ENCODE data around the gene FBXL7. TPM values are rescaled to one million over a fixed set of nuclear protein-coding genes. Genes with fewer than 3 reads are reported as not detected.

The FBXL7 gene
- total and polyA plus RNA-seq, 2 donors (not counting 1 experiment from before 2014, with no cell fraction given): 6.4 to 12.9 TPM

DNA sequence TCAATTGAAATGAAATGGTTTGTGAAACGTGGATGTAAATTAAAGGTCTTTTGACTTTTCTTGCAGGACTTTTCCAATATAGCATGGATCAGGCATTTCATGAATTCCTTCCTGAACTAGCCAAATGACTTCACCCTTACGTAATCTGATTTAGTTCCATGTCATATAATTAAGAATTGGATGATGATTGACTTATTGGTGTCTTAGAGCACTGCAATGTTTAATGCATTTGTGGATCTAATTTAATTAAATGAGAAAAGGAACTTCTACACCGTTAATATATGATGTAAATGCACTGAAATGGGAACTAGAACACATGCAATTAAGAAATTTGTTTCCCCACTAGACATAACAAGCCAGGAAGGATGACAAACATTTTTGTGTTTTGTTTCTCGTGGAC, 228.8 kb downstream of the FBXL7 start:
- Histone ChIP-seq H3K27me3 (ENCODE audit: control insufficient read depth, insufficient read depth, low read length) (no peaks in the 10 kb centered on the region), H3K9me3 (ENCODE audit: control insufficient read depth, insufficient read depth, low read depth, low read length) (no peaks in the 10 kb centered on the region), H4K20me1 (ENCODE audit: control insufficient read depth, extremely low read depth, insufficient read depth, low read length) (no peaks in the 10 kb centered on the region), H3K9ac (ENCODE audit: insufficient read depth, low read length) (no peak overlapping the region), H3K4me2 (ENCODE audit: extremely low read depth, insufficient read depth, low read length) (no peak overlapping the region), H3K79me2 (ENCODE audit: control insufficient read depth, insufficient read depth, low read length) (no peaks in the 10 kb centered on the region), H3K4me3 (replicated peaks in 1 of 4; ENCODE audit: control extremely low read depth in 1 of 4, insufficient read depth in 1 of 4, low read depth in 3 of 4, low read length in 4 of 4) (no peak overlapping the region), H3K36me3 (ENCODE audit: control insufficient read depth, insufficient read depth, low read length) (no peaks in the 10 kb centered on the region), H3K27ac (ENCODE audit: insufficient read depth, low read length) (no peak overlapping the region), H3K4me1 (ENCODE audit: control insufficient read depth, extremely low read depth, insufficient read depth, low read length) (no peaks in the 10 kb centered on the region), H2AFZ (ENCODE audit: low read length) (no peak overlapping the region)
- TF ChIP-seq CTCF (conservative IDR thresholded peaks at IDR 0.05 in 1 of 2, IDR thresholded peaks at IDR 0.05 in 1 of 2; ENCODE audit: low read depth in 1 of 2, low read length in 2 of 2): no peak
- TF ChIP-seq EZH2 (IDR thresholded peaks at IDR 0.05; ENCODE audit: low read length, missing control alignments): no peak
- no peak for DNase-seq (ENCODE audit: low read depth in 2 of 2)

- Histone ChIP-seq H4K20me1 (ENCODE audit: control insufficient read depth, extremely low read depth, insufficient read depth, low read length) (no peaks in the 10 kb centered on the region), H3K27ac (ENCODE audit: insufficient read depth, low read length) (no peak overlapping the region), H3K9me3 (ENCODE audit: control insufficient read depth, insufficient read depth, low read depth, low read length) (no peaks in the 10 kb centered on the region), H3K4me2 (ENCODE audit: extremely low read depth, insufficient read depth, low read length) (no peak overlapping the region), H3K4me1 (ENCODE audit: control insufficient read depth, extremely low read depth, insufficient read depth, low read length) (no peaks in the 10 kb centered on the region), H3K36me3 (ENCODE audit: control insufficient read depth, insufficient read depth, low read length) (no peaks in the 10 kb centered on the region), H3K79me2 (ENCODE audit: control insufficient read depth, insufficient read depth, low read length) (no peaks in the 10 kb centered on the region), H3K27me3 (ENCODE audit: control insufficient read depth, insufficient read depth, low read length) (no peaks in the 10 kb centered on the region), H3K9ac (ENCODE audit: insufficient read depth, low read length) (no peak overlapping the region), H2AFZ (ENCODE audit: low read length) (no peak overlapping the region), H3K4me3 (replicated peaks in 1 of 4; ENCODE audit: control extremely low read depth in 1 of 4, insufficient read depth in 1 of 4, low read depth in 3 of 4, low read length in 4 of 4) (no peak overlapping the region)
- DNase-seq (ENCODE audit: low read depth in 2 of 2): no peak
- no peak for TF ChIP-seq CTCF (conservative IDR thresholded peaks at IDR 0.05 in 1 of 2, IDR thresholded peaks at IDR 0.05 in 1 of 2; ENCODE audit: low read depth in 1 of 2, low read length in 2 of 2)
- TF ChIP-seq EZH2 (IDR thresholded peaks at IDR 0.05; ENCODE audit: low read length, missing control alignments): no peak
Observed at GRCh38 chr5:15731699-15732098, 231.7 kb downstream of the FBXL7 start.

- H3K9ac ChIP-seq (ENCODE audit: insufficient read depth, low read length): no peak overlapping the region
- no peak overlapping the region for H3K4me3 ChIP-seq (replicated peaks in 1 of 4; ENCODE audit: control extremely low read depth in 1 of 4, insufficient read depth in 1 of 4, low read depth in 3 of 4, low read length in 4 of 4)
- DNase-seq (ENCODE audit: low read depth in 2 of 2): no peak
- no peaks in the 10 kb centered on the region for H4K20me1 ChIP-seq (ENCODE audit: control insufficient read depth, extremely low read depth, insufficient read depth, low read length)
- no peaks in the 10 kb centered on the region for H3K36me3 ChIP-seq (ENCODE audit: control insufficient read depth, insufficient read depth, low read length)
- H3K9me3 ChIP-seq (ENCODE audit: control insufficient read depth, insufficient read depth, low read depth, low read length): no peaks in the 10 kb centered on the region
- TF ChIP-seq EZH2 (IDR thresholded peaks at IDR 0.05; ENCODE audit: low read length, missing control alignments) (no peak), CTCF (conservative IDR thresholded peaks at IDR 0.05 in 1 of 2, IDR thresholded peaks at IDR 0.05 in 1 of 2; ENCODE audit: low read depth in 1 of 2, low read length in 2 of 2) (no peak)
- H3K27ac ChIP-seq (ENCODE audit: insufficient read depth, low read length): no peak overlapping the region
- H3K4me1 ChIP-seq (ENCODE audit: control insufficient read depth, extremely low read depth, insufficient read depth, low read length): no peaks in the 10 kb centered on the region
- H3K4me2 ChIP-seq (ENCODE audit: extremely low read depth, insufficient read depth, low read length): no peak overlapping the region
- H3K27me3 ChIP-seq (ENCODE audit: control insufficient read depth, insufficient read depth, low read length): no peaks in the 10 kb centered on the region
- H2AFZ ChIP-seq (ENCODE audit: low read length): no peak overlapping the region
- H3K79me2 ChIP-seq (ENCODE audit: control insufficient read depth, insufficient read depth, low read length): no peaks in the 10 kb centered on the region
Observed at GRCh38 chr5:15734058-15734457, 234.1 kb downstream of the FBXL7 start.

Measured in fibroblast of lung (primary cell).